K562 (cell line): ENCODE results near the gene NUDT14. TPM values are rescaled to one million over a fixed set of nuclear protein-coding genes. Genes with fewer than 3 reads are reported as not detected.
A peak's percentile ranks its signal among the peaks of the same experiment; 100 is the strongest.

ENCODE experiments used
- ATAC-seq: fragments of 200-7000 bp; cut with Tn5 transposase; 3 replicates; pipeline ENCODE4 v1.9.1; 2020; ENCODE audit warnings: moderate library complexity
- BruUV-seq: library from RNA; stranded (reverse); fragments of 400-500 nt; replicated peaks from 2 replicates; lab custom pipeline; 2021; lab: Mats Ljungman, UMichigan
- CTCF ChIA-PET: fragments of 300-600 bp; formaldehyde crosslinking; extraction: SDS; loops from one replicate; lab custom pipeline; 2021; ENCODE audit warnings: low intra/inter-chr PET ratio; lab: Yijun Ruan, JAX
- POLR2A ChIA-PET: fragments of 300-600, 350-650 bp; sonication (Branson Sonifier 250); formaldehyde crosslinking; extraction: SDS; loops from one replicate; lab custom pipeline; 2021; ENCODE audit warnings: antibody characterized with exemption, inconsistent platforms; lab: Yijun Ruan, JAX
- DNase-seq, 4 experiments: peaks; one replicate each; pipeline versions ENCODE4 v3.0.0 to v3.0.0-alpha.2; 2011 to 2018; ENCODE audit warnings: low spot score in 3 of 4, mixed read lengths in 3 of 4; ENCODE audit errors: extremely low read depth in 1 of 4
- FAIRE-seq: peaks from 2 replicates; lab custom pipeline; 2011; peaks lifted over from hg19 to GRCh38; lab: Jason Lieb, UNC
- H2AFZ ChIP-seq: 2 replicates; pipeline ENCODE4 v1.6.0; 2011; ENCODE audit warnings: low read depth, low read length, control low read depth, inconsistent platforms
- H3K27ac ChIP-seq: fragments of 200-600 bp; 3 replicates; pipeline ENCODE4 v1.8.0; 2011; ENCODE audit warnings: low read depth, mild to moderate bottlenecking, control low read depth, inconsistent platforms, low read length, moderate library complexity, mixed read lengths; ENCODE audit errors: extremely low read depth
- H3K27me3 ChIP-seq, 2 experiments: fragments of 300-600 bp in 1 of 2; 2 replicates in 1 of 2; 3 replicates in 1 of 2; pipeline versions ENCODE4 v1.6.0 to v1.8.0; 2011; ENCODE audit warnings: inconsistent platforms in 2 of 2, low read length in 2 of 2, mild to moderate bottlenecking in 1 of 2, mixed read lengths in 1 of 2, moderate library complexity in 1 of 2; ENCODE audit not compliant: control insufficient read depth in 2 of 2, insufficient read depth in 2 of 2
- H3K36me3 ChIP-seq: fragments of 300-600 bp; 3 replicates; pipeline ENCODE4 v1.8.0; 2011; ENCODE audit warnings: mild to moderate bottlenecking, low read length, inconsistent platforms; ENCODE audit not compliant: control insufficient read depth, insufficient read depth
- H3K4me1 ChIP-seq, 2 experiments: fragments of 200-600 bp in 1 of 2; replicated peaks in 1 of 2; 2 replicates in 1 of 2; 3 replicates in 1 of 2; pipeline versions ENCODE4 v1.5.1 to v1.8.0; 2011; ENCODE audit warnings: inconsistent platforms in 2 of 2, low read length in 2 of 2, mild to moderate bottlenecking in 1 of 2, mixed read lengths in 1 of 2, moderate library complexity in 1 of 2; ENCODE audit not compliant: control insufficient read depth in 2 of 2, insufficient read depth in 2 of 2
- H3K4me2 ChIP-seq: 2 replicates; pipeline ENCODE4 v1.6.1; 2011; ENCODE audit warnings: low read length, control low read depth, inconsistent platforms, mixed read lengths; ENCODE audit not compliant: insufficient read depth
- H3K4me3 ChIP-seq: fragments of 200-600 bp; sonication (generic), shearing (Covaris generic); 2 replicates; pipeline ENCODE4 v1.5.1; 2016; ENCODE audit warnings: control low read depth, inconsistent platforms
- H3K79me2 ChIP-seq: fragments of 200-600 bp; 3 replicates; pipeline ENCODE4 v1.8.0; 2011; ENCODE audit warnings: low read length, inconsistent platforms; ENCODE audit not compliant: control insufficient read depth, insufficient read depth
- H3K9ac ChIP-seq, 2 experiments: 2 replicates each; pipeline versions ENCODE4 v1.6.0 to v1.6.1; 2011; ENCODE audit warnings: low read depth in 2 of 2, low read length in 2 of 2, control low read depth in 1 of 2, inconsistent platforms in 1 of 2, mild to moderate bottlenecking in 1 of 2, mixed read lengths in 1 of 2; ENCODE audit not compliant: insufficient read depth in 1 of 2
- H3K9me1 ChIP-seq: one replicate; pipeline ENCODE4 v1.6.0; 2011; ENCODE audit warnings: inconsistent platforms, mild to moderate bottlenecking, low read length, moderate library complexity; ENCODE audit not compliant: control insufficient read depth, insufficient read depth
- H3K9me3 ChIP-seq: replicated peaks from 2 replicates; pipeline ENCODE4 v1.5.1; 2011; ENCODE audit warnings: low read depth, low read length, inconsistent platforms; ENCODE audit not compliant: control insufficient read depth, insufficient read depth
- H4K20me1 ChIP-seq: replicated peaks from 2 replicates; pipeline ENCODE4 v1.6.1; 2011; ENCODE audit warnings: low read length, inconsistent platforms, mixed read lengths; ENCODE audit not compliant: control insufficient read depth, insufficient read depth
- DMBX1 ChIP-seq: fragments of 250-450 bp; sonication (Bioruptor Pico); IDR thresholded peaks from 2 replicates; pipeline ENCODE4 v1.8.0; 2022; ENCODE audit warnings: inconsistent platforms, mild to moderate bottlenecking, moderate library complexity, borderline replicate concordance
- MEF2D ChIP-seq: conservative IDR thresholded peaks from 2 replicates; pipeline ENCODE4 v1.6.1; 2016; ENCODE audit warnings: low read depth, missing genetic modification characterization, missing compliant biosample characterization
- ZFP36 ChIP-seq: fragments of 150-350 bp; IDR thresholded peaks from 2 replicates; pipeline ENCODE4 v1.6.1; 2018; ENCODE audit warnings: low read length, low read depth; ENCODE audit not compliant: partially characterized antibody
- ZNF79 ChIP-seq: fragments of 250-450 bp; sonication (Bioruptor Pico); IDR thresholded peaks from 2 replicates; pipeline ENCODE4 v1.4.0; 2020; ENCODE audit warnings: low read depth, mild to moderate bottlenecking, moderate library complexity
- WGBS: fragments of 100-300 bp; shearing (Covaris generic); methylation state at CpG from one replicate; pipeline ENCODE4 v1.1.6; 2016; ENCODE audit warnings: low coverage, mixed read lengths; ENCODE audit not compliant: insufficient coverage; ENCODE audit errors: missing lambda C conversion rate; 5-methylcytosine and 5-hydroxymethylcytosine counted together
- in situ Hi-C: fragments of 300-500 bp; cut with MboI; formaldehyde crosslinking; loops from 4 replicates; pipeline ENCODE4 v1.15.0; 2018; ENCODE audit warnings: inconsistent platforms, mixed read lengths
- intact Hi-C: fragments of 100-400 bp; cut with micrococcal nuclease; formaldehyde crosslinking; loops from 2 replicates; pipeline ENCODE4 v1.14.2; 2022
- polyA plus RNA-seq, 8 experiments: library from polyadenylated mRNA; depleted of rRNA in 4 of 8; stranded (reverse) in 5 of 8; unstranded in 3 of 8; fragments of >200 nt; fragmentation: Nextera tagmentation in 2 of 8; fragmentation: Illumina TruSeq in 1 of 8; extraction: Ambion mirVana in 2 of 8; extraction: Trizol in 1 of 8; gene quantifications; 2 replicates each; pipeline versions ENCODE4 v1.2.1 to v1.2.3, GENCODE V29; 2011 to 2014; ENCODE audit warnings: inconsistent platforms in 1 of 8, missing spikeins in 1 of 8
- total RNA-seq, 7 experiments: library from RNA; depleted of rRNA in 6 of 7; stranded (reverse); fragments of >200 nt in 6 of 7; fragmentation: Illumina TruSeq in 2 of 7; extraction: Trizol in 2 of 7; gene quantifications; 2 replicates each; pipeline versions ENCODE4 v1.2.1 to v1.2.3, GENCODE V29; 2011 to 2021; ENCODE audit warnings: low replicate concordance in 1 of 7

Gene NUDT14
- total and polyA plus RNA-seq, 9 of the 15 experiments (the other 6 are each of a cell fraction or from before 2014, with no cell fraction given), result 0.14 to 16.3 (median 8.2) TPM

DNA sequence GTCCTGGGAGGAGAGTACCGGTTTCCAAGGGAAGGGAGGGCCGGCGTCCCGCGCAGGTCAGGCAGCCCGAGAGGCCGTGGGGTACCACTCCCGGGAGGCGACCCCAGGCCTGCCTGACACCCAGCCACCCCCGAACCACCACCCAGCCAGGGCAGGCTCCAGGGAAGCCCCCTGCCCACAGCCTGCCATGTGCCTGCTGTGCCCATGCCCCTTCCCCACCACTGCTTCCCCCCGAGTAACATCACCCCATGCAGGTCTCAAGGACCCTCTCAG, 2.3 kb downstream of the NUDT14 start:
- no peak for DNase-seq
- no peak overlapping the region for H3K27ac ChIP-seq
- no peaks in the 10 kb centered on the region for H3K9me3 ChIP-seq
- 60% methylated on average over 1 of the region's 11 CpGs for WGBS
- no peak overlapping the region for H2AFZ ChIP-seq
- FAIRE-seq, result no peak
- no peaks in the 10 kb centered on the region for H3K27me3 ChIP-seq
- TF ChIP-seq MEF2D (no peak), ZNF79 (no peak)
- H3K79me2 ChIP-seq, result no peaks in the 10 kb centered on the region
- H3K9me1 ChIP-seq, result no peaks in the 10 kb centered on the region
- ATAC-seq, result no peak
- H4K20me1 ChIP-seq, result no peaks in the 10 kb centered on the region
- BruUV-seq, result no TSS peak
- ChIA-PET CTCF (no interaction called here), POLR2A (interaction anchor here (0.7 kb wide), 1 partner anchor 441 kb away, joined by 4 read pairs; no protein-coding TSS in a partner anchor)
- H3K4me2 ChIP-seq, result no peak overlapping the region
- H3K36me3 ChIP-seq, result no peaks in the 10 kb centered on the region
- H3K4me3 ChIP-seq, result no peak overlapping the region
- no peak overlapping the region for H3K9ac ChIP-seq
- in situ Hi-C loops (no loop called here), intact Hi-C loops (no loop called here)
- H3K4me1 ChIP-seq, result peaks cover 3 to 69% of the 10 kb centered on the region in 2 experiments; a peak in 4 of 5 replicates

DNA sequence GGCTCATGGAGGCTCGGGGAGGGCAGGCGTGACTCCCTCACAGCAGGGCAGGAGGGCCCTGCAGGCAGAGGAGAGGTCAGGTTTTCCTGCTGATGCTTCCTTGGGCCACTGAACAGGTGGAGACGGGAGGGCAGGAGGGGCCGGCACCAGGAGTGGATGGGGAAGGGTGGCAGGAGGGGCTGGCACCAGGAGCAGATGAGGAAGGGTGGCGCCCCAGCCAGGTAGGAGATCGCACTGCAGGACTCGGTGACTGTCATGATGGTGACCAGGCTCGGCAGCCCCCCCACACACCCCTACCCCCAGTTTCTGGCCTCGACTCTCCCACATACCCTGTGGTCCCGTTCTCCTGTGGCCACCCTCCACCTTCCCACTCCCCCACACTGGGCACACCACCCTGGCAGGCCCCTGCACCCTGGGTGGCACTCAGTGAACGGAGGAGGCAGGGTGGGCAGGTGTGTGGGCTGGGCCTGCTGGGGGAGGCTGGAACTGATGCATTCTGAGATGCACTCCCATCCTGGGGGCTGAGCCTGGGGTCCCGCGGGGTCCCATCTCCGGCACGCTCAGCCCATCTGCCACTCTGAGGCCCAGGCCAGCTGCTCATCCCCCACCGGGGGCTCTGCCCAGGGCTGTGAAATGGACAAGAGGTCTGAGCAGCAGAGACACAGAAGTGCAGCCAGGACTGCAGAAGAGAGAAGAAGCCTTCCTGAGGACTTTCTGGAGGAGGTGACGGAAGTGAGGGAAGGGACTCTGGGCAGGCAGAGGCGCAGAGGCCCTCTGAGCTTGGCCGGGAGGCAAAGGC, 2.8 kb downstream of the NUDT14 start:
- H3K4me1 ChIP-seq, result peaks cover 3 to 70% of the 10 kb centered on the region in 2 experiments; a peak in 4 of 5 replicates
- no peak for FAIRE-seq
- no peaks in the 10 kb centered on the region for H3K9me3 ChIP-seq
- intact Hi-C loops (no loop called here), in situ Hi-C loops (no loop called here)
- 73% methylated on average over 6 of the region's 19 CpGs for WGBS
- no peak overlapping the region for H3K4me2 ChIP-seq
- H3K27ac ChIP-seq, result no peak overlapping the region
- no peaks in the 10 kb centered on the region for H4K20me1 ChIP-seq
- H2AFZ ChIP-seq, result no peak overlapping the region
- no peak overlapping the region for H3K4me3 ChIP-seq
- BruUV-seq, result no TSS peak
- H3K36me3 ChIP-seq, result no peaks in the 10 kb centered on the region
- no peak overlapping the region for H3K9ac ChIP-seq
- H3K9me1 ChIP-seq, result no peaks in the 10 kb centered on the region
- no peaks in the 10 kb centered on the region for H3K79me2 ChIP-seq
- no peak for DNase-seq
- ChIA-PET CTCF (no interaction called here), POLR2A (interaction anchor here (0.7 kb wide), 1 partner anchor 440 kb away, joined by 4 read pairs; no protein-coding TSS in a partner anchor)
- ATAC-seq, result no peak
- TF ChIP-seq ZFP36 (peak; percentile 93), DMBX1 (CRISPR knock-in tag) (no peak)
- TF ChIP-seq, all 486 proteins: peak for 1
- no peaks in the 10 kb centered on the region for H3K27me3 ChIP-seq
